ENCODE results near the gene PPP1R1A. TPM values are rescaled to one million over a fixed set of nuclear protein-coding genes. Genes with fewer than 3 reads are reported as not detected.

Gene PPP1R1A
- total RNA-seq, 1 experiment from 2014 or later = 8.5 TPM

- peaks cover 13 to 30% of the 10 kb centered on the region in 2 experiments for H3K4me1 Mint-ChIP-seq
- H3K27ac Mint-ChIP-seq = peak overlapping the region in 1 of 3 experiments; percentile 10; a peak in 1 of 7 replicates
- H2BK12ac ChIP-seq (ENCODE audit: insufficient read length, low read depth, low read length) = no peak overlapping the region
- H2BK5ac ChIP-seq (ENCODE audit: insufficient read length, low read length) = no peak overlapping the region
- H4K91ac ChIP-seq (ENCODE audit: insufficient read length, low read depth, low read length) = no peak overlapping the region
- H3K56ac ChIP-seq (ENCODE audit: insufficient read length, low read depth, low read length) = no peak overlapping the region
- H3T11ph ChIP-seq (ENCODE audit: low read length) = no peak overlapping the region
- H3K18ac ChIP-seq (ENCODE audit: insufficient read length, low read depth, low read length) = no peak overlapping the region
- H2AFZ ChIP-seq (ENCODE audit: low read length) = no peak overlapping the region
- H4K5ac ChIP-seq (ENCODE audit: insufficient read length, low read depth, low read length) = no peak overlapping the region
- no CpG with 5 or more reads among the region's 7 CpGs for WGBS (ENCODE audit: extremely low coverage, insufficient read length, low lambda C conversion rate)
- H2BK120ac ChIP-seq (ENCODE audit: low read depth, low read length, poor library complexity, severe bottlenecking) = no peak overlapping the region
- H3K79me1 ChIP-seq (ENCODE audit: insufficient read depth, low read depth, low read length, poor library complexity, severe bottlenecking) = no peaks in the 10 kb centered on the region
- no peak overlapping the region for H3K9ac ChIP-seq (ENCODE audit: extremely low read depth, insufficient read length, low read length)
- no peak overlapping the region for H3K4me2 ChIP-seq (ENCODE audit: insufficient read depth, insufficient read length, low read length)
- no peak for TF ChIP-seq CTCF (conservative IDR thresholded peaks at IDR 0.05)
- H3K4me3 Mint-ChIP-seq = no peak overlapping the region
- DNase-seq = no peak
- no peaks in the 10 kb centered on the region for H3K79me2 ChIP-seq (ENCODE audit: insufficient read depth, low read length)
- peaks cover 64% of the 10 kb centered on the region for H3K27me3 Mint-ChIP-seq (ENCODE audit: low read depth)
- no peak overlapping the region for H3K4ac ChIP-seq (ENCODE audit: low read depth, low read length)
- H3K9me3 ChIP-seq (ENCODE audit: control insufficient read depth, low read depth, low read length) = no peaks in the 10 kb centered on the region
- no peaks in the 10 kb centered on the region for H3K23me2 ChIP-seq (ENCODE audit: insufficient read length, low read depth, low read length, poor library complexity, severe bottlenecking)
- no peak overlapping the region for H3K23ac ChIP-seq (ENCODE audit: insufficient read length, low read depth, low read length)
- H3K27ac ChIP-seq (ENCODE audit: insufficient read length, low read depth, low read length) = no peak overlapping the region
- H4K8ac ChIP-seq (replicated peaks; ENCODE audit: insufficient read length, low read depth, low read length) = no peak overlapping the region
- no peaks in the 10 kb centered on the region for H3K27me3 ChIP-seq (ENCODE audit: insufficient read depth, low read length)
- H3K14ac ChIP-seq (ENCODE audit: insufficient read depth, low read length) = no peak overlapping the region; the same call in 1 of the 2 replicates
- H3K36me3 Mint-ChIP-seq (ENCODE audit: insufficient read depth in 1 of 3, low read depth in 3 of 3) = peaks cover 0 to 6% (median 0%) of the 10 kb centered on the region in 3 experiments; a peak in 4 of 7 replicates
- H2BK15ac ChIP-seq (ENCODE audit: low read depth, low read length) = no peak overlapping the region
- no peaks in the 10 kb centered on the region for H3K9me3 Mint-ChIP-seq
- H4K20me1 ChIP-seq (ENCODE audit: control insufficient read depth, insufficient read depth, insufficient read length) = no peaks in the 10 kb centered on the region
- no peak overlapping the region for H2BK20ac ChIP-seq (ENCODE audit: low read depth, low read length, poor library complexity, severe bottlenecking)
- H3K4me1 ChIP-seq (ENCODE audit: insufficient read depth, low read length) = no peaks in the 10 kb centered on the region
- no peak overlapping the region for H2AK5ac ChIP-seq (ENCODE audit: insufficient read length, low read length)
These were observed 9.7 kb downstream of the PPP1R1A start for GRCh38 chr12:54578778-54579177.
